Measurements from ENCODE around the gene CLIP3. TPM values are rescaled to one million over a fixed set of nuclear protein-coding genes. Genes with fewer than 3 reads are reported as not detected.

Gene CLIP3
- total RNA-seq, 1 donor from 2014 or later, result 4.7 TPM

- DNase-seq (ENCODE audit: low read depth), result no peak
- Histone ChIP-seq H3K4me3 (ENCODE audit: low read depth, low read length) (peak overlapping the region; percentile 80), H3K36me3 (ENCODE audit: control insufficient read depth, insufficient read depth, low read length) (no peaks in the 10 kb centered on the region), H3K27me3 (ENCODE audit: control insufficient read depth, insufficient read depth, low read length) (no peaks in the 10 kb centered on the region)
- no peak for TF ChIP-seq CTCF (IDR thresholded peaks at IDR 0.05; ENCODE audit: insufficient read depth, low read length, poor library complexity, severe bottlenecking)
These were observed 38.6 kb downstream of the CLIP3 start for GRCh38 chr19:35993923-35994598.

GRCh38 chr19:35992907-35993765 lies 39.5 kb downstream of the CLIP3 start:
- H3K36me3 ChIP-seq (ENCODE audit: control insufficient read depth, insufficient read depth, low read length), result no peaks in the 10 kb centered on the region
- no peak for DNase-seq (ENCODE audit: low read depth)
- H3K4me3 ChIP-seq (ENCODE audit: low read depth, low read length), result no peak overlapping the region
- TF ChIP-seq CTCF (IDR thresholded peaks at IDR 0.05; ENCODE audit: insufficient read depth, low read length, poor library complexity, severe bottlenecking), result no peak
- no peaks in the 10 kb centered on the region for H3K27me3 ChIP-seq (ENCODE audit: control insufficient read depth, insufficient read depth, low read length)

- peak; percentile 45 for DNase-seq (ENCODE audit: low read depth)
- TF ChIP-seq CTCF (IDR thresholded peaks at IDR 0.05; ENCODE audit: insufficient read depth, low read length, poor library complexity, severe bottlenecking), result no peak
- no peaks in the 10 kb centered on the region for H3K36me3 ChIP-seq (ENCODE audit: control insufficient read depth, insufficient read depth, low read length)
These were observed 40.8 kb downstream of the CLIP3 start for GRCh38 chr19:35991731-35992450.

GRCh38 chr19:35990771-35991730 lies 41.6 kb downstream of the CLIP3 start:
- H3K4me3 ChIP-seq (ENCODE audit: low read depth, low read length), result no peak overlapping the region
- no peaks in the 10 kb centered on the region for H3K36me3 ChIP-seq (ENCODE audit: control insufficient read depth, insufficient read depth, low read length)
- TF ChIP-seq CTCF (IDR thresholded peaks at IDR 0.05; ENCODE audit: insufficient read depth, low read length, poor library complexity, severe bottlenecking), result no peak
- peaks cover 15% of the 10 kb centered on the region for H3K27me3 ChIP-seq (ENCODE audit: control insufficient read depth, insufficient read depth, low read length)
- DNase-seq (ENCODE audit: low read depth), result no peak

More at GRCh38 chr19:35991731-35992450, 40.8 kb downstream of the CLIP3 start:
- H3K4me3 ChIP-seq (ENCODE audit: low read depth, low read length), result no peak overlapping the region
- H3K27me3 ChIP-seq (ENCODE audit: control insufficient read depth, insufficient read depth, low read length), result peaks cover 7% of the 10 kb centered on the region

- Histone ChIP-seq H3K36me3 (ENCODE audit: control insufficient read depth, insufficient read depth, low read length) (no peaks in the 10 kb centered on the region), H3K4me3 (ENCODE audit: low read depth, low read length) (no peak overlapping the region), H3K27me3 (ENCODE audit: control insufficient read depth, insufficient read depth, low read length) (peaks cover 17% of the 10 kb centered on the region)
- no peak for TF ChIP-seq CTCF (IDR thresholded peaks at IDR 0.05; ENCODE audit: insufficient read depth, low read length, poor library complexity, severe bottlenecking)
- no peak for DNase-seq (ENCODE audit: low read depth)
These were observed 42.5 kb downstream of the CLIP3 start for GRCh38 chr19:35990156-35990555.

Measured in kidney epithelial cell (primary cell).